HG03520 (cell line): ENCODE data around the gene RAD51B.
"Not testable (repeated sequence)": the region's sequence is repeated elsewhere in the genome, so short reads cannot be mapped to it uniquely, and the experiment has no call there.

Source experiments
- ATAC-seq: cut with Tn5 transposase; IDR thresholded peaks from one replicate; pipeline ENCODE4 v1.9.1; 2021; ENCODE audit warnings: mild to moderate bottlenecking, moderate library complexity; ENCODE audit not compliant: unreplicated experiment

The RAD51B gene

GRCh38 chr14:68245146-68246073 is 425.8 kb downstream of the RAD51B start:
- ATAC-seq, result no peak

DNA sequence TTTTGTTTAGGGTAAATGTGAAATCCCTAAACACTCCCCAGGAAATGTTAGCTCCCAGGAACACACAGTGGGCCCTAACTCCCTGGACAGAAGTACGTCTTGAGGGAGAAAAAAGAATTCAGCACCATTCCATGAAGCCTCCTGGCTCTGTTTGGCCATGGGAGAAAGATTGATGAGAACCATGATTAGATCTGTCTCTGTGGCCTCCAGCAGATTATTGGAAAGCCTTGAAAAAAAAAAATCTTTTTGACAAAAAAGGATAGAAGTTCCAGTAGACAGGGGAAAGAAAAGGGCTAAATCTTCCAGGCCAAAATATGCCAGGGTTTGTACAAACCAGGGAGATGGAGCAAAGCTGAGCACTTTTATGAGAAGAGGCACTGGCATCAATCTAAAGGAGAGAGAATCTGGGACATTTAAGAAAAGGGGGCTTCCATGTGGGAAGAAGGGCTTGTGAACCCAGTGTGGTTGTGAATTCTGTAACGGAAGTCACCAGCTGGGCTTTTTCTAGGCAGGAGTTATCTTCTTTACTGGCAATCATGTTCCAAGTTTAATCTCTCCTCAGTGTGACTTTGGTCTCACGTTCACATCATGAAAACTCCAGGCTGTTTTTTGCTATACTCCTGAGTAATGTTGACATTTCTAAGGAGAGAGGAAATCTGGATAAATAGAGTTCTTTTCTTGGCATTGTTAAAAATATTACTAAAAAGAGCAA is 426.7 kb downstream of the RAD51B start:
- ATAC-seq, result no peak

DNA sequence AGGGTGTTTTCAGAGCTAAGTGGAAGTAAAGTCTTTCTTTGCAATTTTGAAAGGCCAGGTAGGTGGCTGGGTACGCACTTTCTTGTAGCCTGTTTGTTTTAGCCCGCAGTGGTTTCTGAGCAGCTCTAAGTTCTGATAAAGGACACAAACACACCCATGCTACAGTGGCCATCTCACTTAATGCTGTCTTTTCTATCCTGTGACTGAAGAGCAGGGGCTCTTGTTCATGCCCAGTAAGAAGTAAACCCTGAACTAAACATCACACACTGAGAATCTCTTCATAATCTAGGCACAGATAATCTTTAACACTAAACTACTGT is 427.2 kb downstream of the RAD51B start:
- ATAC-seq, result no peak

DNA sequence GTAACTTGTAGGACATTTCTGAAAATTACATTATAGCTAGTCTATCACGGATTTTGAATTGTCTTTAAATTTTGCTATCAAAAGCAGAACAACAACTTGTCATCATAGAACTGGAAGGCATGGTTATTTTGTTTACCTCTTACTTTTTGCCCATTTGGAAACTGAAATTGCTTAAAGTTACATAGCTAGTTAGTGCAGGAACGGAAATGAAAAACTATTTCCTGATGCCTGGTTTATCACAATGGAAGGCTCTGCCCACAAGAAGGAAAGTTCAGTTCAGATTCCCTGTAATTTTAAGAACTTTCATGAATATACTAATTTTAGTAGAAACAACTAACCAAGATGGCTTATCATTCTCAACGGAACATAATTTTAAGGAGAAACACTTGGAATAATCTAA is 427.7 kb downstream of the RAD51B start:
- ATAC-seq, result no peak

GRCh38 chr14:68247676-68248268 is 428.2 kb downstream of the RAD51B start:
- no peak for ATAC-seq

DNA sequence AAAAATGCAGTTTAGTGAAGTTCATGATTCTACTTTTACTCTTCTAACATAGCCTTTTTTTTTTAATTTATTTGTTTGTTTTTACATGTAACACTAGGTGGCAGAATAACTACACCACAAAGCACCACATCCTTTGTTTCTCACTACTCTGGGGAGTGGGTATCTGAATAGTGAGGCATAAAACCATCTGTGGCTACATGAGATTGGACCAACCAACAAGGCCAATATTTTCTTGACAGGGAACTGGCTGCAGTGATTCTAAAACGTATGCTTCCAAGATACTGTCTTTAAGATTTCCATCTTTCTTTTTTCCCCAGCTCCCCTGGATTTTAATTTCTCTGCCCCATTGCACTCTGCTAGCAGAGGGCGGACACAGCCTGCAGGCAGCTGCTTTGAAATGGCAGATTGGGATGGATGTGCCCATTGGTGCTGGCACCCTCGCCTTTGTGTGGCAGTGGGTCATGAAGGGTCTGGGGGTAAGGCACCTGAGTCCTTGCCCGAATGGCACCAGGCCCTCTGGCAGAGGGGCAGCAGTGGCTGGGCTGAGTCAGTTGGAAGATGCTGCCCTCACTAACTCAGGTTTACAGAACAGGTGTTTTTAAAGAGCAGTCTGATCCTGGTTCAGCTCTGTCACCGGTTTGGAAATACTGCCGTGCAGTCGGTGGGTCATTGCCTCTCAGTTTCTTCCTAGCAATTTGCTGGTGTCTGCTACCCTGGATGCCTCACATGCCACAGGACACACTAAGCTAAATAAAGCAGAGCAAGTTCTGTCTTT is 429.1 kb downstream of the RAD51B start:
- ATAC-seq, result no peak

DNA sequence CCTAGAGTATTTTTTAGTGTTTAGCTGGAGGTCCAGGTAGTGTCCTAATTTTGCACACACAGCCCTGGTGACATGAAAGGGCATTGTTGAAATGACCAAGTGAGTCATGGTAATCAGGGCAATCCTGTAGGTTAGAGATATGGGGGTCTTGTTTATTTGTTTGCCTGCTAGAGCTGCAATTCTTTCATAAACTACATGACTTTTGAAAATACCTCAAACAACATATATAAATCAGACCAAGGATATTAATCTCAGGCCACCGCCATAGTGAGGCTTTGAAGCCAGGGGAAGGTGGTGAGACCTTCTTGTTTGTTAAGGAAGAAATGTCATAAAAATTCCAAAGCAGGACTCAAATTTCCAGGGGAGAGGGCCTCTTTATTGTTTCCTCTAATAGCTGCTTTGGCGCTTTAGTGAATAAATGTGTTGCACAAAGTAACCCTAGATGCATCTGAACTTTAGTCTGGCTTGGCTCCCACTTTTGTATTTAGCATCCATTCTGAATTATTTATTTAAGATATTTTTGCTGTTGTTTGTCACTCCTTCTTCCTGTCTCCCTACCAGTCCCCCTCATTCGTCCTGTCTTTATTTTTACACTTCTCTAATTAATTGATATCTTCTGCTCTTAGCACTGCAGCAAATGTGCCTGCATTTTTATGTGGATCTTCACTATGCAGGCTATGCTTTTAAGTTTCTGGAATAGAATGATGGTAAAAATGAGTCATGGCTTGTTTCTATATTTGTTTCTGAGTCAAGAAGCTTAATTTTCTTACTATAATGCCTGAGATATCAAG is 430.3 kb downstream of the RAD51B start:
- ATAC-seq, result no peak

GRCh38 chr14:68250927-68251768 is 431.6 kb downstream of the RAD51B start:
- ATAC-seq, result no peak

- ATAC-seq, result no peak
These were observed 432.2 kb downstream of the RAD51B start for GRCh38 chr14:68251769-68252100.

DNA sequence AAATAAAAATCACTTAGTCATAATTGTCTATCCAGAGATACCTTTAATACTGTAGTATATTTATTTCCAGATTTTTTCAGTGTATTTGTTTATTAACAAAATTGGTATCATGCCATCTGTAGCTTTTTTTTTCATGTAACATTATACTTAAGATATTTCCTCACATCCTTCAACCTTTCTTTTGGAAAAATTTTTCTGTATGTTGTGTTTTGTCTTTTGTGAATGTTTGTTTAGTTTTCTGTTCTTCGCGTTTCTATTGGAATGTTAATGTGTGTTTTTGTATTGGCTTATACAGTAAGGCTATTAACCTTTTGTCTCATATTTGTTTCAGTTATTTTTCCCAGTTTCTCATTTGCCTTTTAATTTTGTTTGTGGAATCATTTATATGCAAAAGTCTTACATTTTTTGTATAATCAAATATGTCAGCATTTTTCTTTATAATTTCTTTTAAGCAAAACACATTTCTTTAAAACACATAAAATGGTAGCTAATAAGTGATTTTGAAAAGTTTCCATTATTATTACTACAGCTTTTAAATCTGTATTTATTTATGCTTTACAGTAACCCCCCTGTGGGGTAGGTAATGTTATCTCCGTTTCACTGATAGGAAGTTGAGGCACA is 433.7 kb downstream of the RAD51B start:
- no peak for ATAC-seq

DNA sequence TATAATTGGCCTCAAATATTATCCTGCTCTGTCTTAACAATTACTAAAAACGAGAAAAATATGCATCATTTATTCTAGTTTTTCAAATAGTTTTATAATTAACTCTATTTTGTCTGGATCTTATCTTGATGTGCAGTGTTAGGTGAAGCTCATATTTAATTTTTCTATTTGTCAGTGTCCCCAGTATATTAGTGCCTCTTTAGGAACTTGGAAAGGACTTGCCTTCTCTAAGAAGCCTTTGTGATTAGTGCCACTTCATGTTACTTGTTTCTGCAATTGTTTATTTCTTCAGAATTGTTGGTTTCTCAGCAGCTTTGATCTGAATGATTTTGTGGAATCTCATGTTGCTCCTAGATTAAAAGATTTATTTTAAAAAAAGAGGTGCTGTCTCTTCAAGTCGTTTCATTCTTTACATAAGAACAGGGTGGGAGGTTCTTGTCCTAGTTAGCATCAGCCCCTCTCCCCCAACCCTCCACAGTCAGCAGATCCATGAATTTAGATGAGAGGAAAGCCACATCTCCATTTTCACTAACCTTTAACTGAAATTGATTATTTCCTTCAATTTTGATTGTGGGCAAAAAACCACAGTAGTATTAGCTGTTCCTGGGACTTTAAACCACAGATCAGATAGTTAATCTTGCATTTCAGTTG is 434.4 kb downstream of the RAD51B start:
- no peak for ATAC-seq

DNA sequence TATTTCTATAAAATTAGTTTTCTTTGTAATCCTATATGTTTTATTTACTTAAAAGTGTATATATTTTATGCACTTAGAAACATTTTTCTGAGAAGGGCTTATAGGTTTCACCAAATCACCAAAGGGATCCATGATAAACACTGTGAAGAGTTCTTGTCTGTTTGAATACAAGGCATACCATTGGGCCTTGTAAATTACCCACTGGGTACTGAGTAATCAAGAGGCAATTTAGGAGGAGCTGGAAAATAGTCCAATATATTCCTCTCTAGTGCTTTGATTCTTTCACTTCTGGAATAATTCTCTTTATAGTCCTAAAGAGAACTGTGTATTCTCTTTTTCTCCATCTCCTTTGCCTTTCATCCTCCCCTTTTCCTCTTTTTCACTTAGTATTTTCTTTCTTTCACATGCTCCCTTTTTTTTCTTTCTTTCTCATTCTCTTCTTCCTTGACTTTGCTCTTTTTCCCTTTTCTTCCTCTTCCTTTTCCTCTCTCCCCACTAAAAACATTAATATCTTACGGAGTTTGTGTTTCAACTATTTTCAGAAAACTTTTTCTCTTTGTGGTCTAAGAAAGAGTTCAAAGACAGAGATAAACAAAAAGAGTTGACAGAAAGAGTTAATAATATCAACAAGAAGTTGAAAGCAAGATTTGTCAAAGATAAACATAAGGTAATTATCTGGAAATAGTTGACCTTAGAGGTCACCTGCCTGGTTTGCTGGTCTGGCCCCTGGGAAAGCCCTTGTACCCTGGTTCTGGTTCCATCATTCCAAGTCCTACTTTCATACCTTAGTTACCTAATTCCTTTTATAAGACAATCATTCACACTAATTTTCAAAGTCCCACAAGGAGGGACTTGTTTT is 435.3 kb downstream of the RAD51B start:
- ATAC-seq, result no peak

DNA sequence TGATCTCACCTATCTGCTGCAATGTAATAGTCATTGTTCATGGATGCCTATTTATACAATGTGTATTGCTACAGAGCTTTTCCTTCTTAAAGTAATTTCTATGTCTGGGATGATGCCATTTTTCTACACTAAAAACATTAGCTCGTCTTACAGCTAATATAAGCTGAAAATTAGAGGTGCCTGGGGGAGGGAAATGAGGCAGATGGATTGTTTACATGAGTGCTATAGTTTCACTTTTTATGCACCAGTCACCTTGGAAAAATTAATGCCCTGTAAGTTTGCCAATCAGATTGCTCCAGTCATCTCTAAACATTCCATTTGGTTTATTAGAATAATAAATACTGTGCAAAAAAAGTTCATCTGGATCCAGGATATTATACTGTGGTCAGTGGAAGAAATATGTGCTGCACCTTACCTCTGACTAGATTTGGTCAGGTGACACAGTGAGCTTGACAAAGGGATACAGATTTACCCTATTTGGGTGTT is 436.2 kb downstream of the RAD51B start:
- ATAC-seq, result no peak

- no peak for ATAC-seq
These were observed 438.4 kb downstream of the RAD51B start for GRCh38 chr14:68257969-68258368.

DNA sequence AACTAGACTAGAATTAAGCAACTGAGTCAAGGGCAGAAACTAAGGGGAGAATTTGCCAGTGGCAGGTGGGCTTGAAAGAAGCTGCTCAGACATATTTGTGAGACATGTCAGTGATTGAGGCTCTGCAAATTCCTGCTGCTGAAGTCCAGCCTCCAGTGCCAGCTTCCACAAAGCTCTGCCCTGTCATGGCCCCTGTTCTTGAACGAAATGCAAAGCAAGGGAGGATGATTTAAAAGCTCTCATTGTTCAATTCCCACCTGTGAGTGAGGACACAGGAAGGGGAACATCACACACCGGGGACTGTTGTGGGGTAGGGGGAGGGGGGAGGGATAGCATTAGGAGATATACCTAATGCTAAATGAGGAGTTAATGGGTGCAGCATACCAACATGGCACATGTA is 439.4 kb downstream of the RAD51B start:
- ATAC-seq, result not testable (repeated sequence)

DNA sequence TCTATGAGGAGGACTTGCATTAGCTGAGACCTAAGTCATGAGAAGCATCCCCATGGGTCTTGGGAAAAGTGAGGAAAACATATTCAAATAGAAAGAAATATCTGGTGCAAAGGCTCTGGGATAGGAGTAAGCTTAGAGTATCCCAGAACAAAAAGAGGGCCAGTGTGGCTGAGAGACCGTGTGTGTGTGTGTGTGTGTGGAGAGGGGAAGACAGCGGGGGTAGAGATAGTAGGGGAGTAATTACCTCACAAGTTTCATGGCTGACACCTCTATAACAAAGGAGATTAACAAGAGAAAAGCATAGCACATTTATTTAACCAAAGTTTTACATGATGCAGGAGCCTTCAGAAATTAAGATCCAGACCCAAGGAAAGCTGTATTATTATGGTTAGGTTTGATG is 440.5 kb downstream of the RAD51B start:
- ATAC-seq, result no peak

DNA sequence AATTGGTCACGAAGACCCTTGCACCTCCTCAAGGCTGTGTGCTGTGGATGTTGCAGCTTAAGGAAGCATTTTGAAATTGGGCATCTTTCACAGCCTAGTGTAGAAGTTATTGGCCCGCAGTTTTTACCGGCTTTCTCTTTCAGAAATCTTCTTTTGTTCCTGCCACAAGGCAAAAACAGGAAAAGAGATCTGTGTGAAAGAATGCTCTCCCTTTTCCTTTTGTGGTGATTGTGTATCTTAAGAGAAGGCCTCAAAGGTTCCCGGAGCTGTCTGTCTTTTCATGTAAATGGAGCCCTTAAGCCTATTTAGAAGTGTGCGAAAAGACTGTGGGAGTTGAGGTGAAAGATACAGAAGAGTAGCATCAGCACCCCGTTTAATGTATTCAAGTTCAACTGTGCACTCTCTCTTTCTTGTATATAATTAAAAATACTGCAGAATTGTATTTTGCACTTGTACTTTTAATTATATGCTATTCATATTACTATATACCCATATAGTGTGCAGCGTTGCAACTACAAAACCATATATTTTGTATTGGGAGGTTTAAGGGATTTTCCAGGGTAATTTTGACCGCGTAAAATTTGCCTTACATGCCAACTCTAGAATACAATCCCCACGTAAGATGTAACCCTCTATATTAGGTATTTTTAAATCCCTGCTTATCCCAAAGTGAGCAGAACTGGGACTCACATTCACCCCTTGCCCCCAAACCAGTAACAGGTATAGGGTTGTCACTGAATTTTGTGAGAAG is 441.7 kb downstream of the RAD51B start:
- no peak for ATAC-seq
